Testis (tissue), 2 donors: ENCODE results near the gene LRRC74A.

ENCODE experiments used
- POLR2A ChIP-seq: fragments of 450-650 bp; IDR thresholded peaks from one replicate; pipeline ENCODE4 v1.6.1; 2017; ENCODE audit warnings: antibody characterized with exemption, mild to moderate bottlenecking, moderate library complexity
- TF ChIP-seq, protein P1 (sequence below), 3 experiments: fragments of 450-650 bp in 2 of 3; fragments of 200-600 bp in 1 of 3; sonication (generic) in 1 of 3; IDR thresholded peaks; one replicate each; pipeline ENCODE4 v1.5.1; 2016 to 2019; ENCODE audit warnings: antibody characterized with exemption in 3 of 3, mild to moderate bottlenecking in 2 of 3, moderate library complexity in 1 of 3

DNA sequence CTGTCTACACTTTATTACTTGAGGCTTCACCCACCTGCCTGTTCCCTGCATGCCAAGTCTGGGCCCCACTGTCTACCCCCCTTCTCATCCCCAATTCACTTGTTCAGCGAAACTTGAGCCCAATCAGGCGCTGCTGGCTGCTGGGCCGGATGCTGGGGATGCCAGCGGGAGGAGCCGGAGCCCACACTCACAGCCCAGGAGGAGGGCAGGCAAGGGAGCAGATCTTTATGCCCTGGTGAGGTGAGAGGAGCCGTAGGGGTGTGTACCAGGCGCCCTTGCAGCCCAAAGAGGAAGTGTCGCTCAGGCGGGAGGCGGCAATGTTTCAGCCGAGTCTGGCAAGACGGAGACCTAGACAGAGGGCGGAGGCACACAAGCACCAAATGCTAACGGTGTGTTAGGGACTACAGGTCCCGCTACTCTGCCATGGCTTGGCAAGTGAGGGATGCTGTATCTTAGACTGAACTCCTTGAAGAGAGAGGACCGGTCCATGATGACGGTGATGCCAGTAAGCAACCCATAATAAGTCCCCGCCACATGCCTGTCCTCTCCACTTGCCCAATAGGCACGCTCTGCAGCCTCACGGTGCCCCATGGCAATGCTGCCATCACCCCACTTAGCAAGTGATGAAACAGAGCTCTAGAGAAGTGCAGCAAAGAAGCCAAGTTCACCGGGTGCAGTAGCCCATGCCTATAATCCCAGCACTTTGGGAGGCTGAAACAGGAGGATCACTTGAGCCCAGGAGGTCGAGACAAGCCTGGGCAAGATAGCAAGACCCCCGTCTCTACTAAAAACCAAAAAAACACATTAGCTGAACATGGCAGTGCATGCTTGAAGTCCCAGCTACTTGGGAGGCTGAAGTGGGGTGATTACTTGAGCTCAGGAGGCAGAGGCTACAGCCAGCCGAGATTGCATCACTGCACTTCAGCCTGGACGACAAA is 41.6 kb downstream of the LRRC74A start:
- TF ChIP-seq POLR2A, result no peak
- TF ChIP-seq, protein P1, sequence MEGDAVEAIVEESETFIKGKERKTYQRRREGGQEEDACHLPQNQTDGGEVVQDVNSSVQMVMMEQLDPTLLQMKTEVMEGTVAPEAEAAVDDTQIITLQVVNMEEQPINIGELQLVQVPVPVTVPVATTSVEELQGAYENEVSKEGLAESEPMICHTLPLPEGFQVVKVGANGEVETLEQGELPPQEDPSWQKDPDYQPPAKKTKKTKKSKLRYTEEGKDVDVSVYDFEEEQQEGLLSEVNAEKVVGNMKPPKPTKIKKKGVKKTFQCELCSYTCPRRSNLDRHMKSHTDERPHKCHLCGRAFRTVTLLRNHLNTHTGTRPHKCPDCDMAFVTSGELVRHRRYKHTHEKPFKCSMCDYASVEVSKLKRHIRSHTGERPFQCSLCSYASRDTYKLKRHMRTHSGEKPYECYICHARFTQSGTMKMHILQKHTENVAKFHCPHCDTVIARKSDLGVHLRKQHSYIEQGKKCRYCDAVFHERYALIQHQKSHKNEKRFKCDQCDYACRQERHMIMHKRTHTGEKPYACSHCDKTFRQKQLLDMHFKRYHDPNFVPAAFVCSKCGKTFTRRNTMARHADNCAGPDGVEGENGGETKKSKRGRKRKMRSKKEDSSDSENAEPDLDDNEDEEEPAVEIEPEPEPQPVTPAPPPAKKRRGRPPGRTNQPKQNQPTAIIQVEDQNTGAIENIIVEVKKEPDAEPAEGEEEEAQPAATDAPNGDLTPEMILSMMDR (IDR thresholded peaks at IDR 0.05), result no peak
